ENCODE measurements around the gene RWDD3. TPM values are rescaled to one million over a fixed set of nuclear protein-coding genes. Genes with fewer than 3 reads are reported as not detected.

Gene RWDD3
- total and polyA plus RNA-seq, 2 of the 13 experiments (the other 11 are each of a cell fraction or from before 2014, with no cell fraction given), result 18.3 to 21.2 TPM

DNA sequence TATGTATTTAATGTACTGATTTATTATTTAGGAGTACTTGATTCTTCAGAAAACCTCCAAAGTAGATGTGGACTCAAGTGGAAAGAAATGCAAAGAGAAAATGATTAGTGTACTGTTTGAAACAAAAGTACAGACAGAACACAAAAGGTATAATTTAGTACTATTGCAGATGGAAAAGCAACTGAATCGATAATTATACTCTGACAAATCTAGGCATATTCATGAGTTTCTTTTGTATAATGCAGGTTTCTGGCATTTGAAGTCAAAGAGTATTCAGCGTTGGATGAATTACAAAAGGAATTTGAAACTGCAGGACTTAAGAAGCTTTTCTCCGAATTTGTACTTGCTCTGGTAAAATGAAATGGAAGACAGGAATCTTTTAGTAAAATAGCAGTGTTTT lies 12.5 kb downstream of the RWDD3 start:
- Histone ChIP-seq H3K27me3 (ENCODE audit: control insufficient read depth in 1 of 2, insufficient read depth in 2 of 2, low read length in 2 of 2) (no peaks in the 10 kb centered on the region), H2AFZ (ENCODE audit: low read length) (no peak overlapping the region), H3K27ac (ENCODE audit: extremely low read length, insufficient read depth, low read length) (no peak overlapping the region), H3K4me3 (replicated peaks in 1 of 3; ENCODE audit: insufficient read depth in 1 of 3, low read depth in 2 of 3, low read length in 3 of 3) (no peak overlapping the region), H3K9ac (ENCODE audit: insufficient read depth, low read depth, low read length) (no peak overlapping the region), H3K79me2 (ENCODE audit: insufficient read depth, low read length) (peaks cover 2% of the 10 kb centered on the region), H3K4me2 (ENCODE audit: low read depth, low read length) (no peak overlapping the region), H4K20me1 (ENCODE audit: insufficient read depth, low read length) (no peaks in the 10 kb centered on the region), H3K4me1 (ENCODE audit: insufficient read depth, low read length) (0 out of 2 replicates have a peak, but pooled peaks cover 3% of the 10 kb centered on the region), H3K36me3 (replicated peaks in 1 of 2; ENCODE audit: control insufficient read depth in 1 of 2, insufficient read depth in 2 of 2, low read length in 2 of 2) (peaks cover 1 to 17% of the 10 kb centered on the region in 2 experiments; a peak in 4 of 5 replicates), H3K9me3 (ENCODE audit: low read length) (peaks cover 4% of the 10 kb centered on the region)
- no TSS peak for BruUV-seq (replicated peaks)
- POLR2A ChIA-PET, result no interaction called here
- DNase-seq (ENCODE audit: low spot score) (no peak), ATAC-seq (no peak), FAIRE-seq (no peak)
- intact Hi-C loops (cut with micrococcal nuclease; ENCODE audit: unreplicated experiment), result no loop called here
- CTCF ChIA-PET (ENCODE audit: low intra/inter-chr PET ratio, low total read pairs), result no interaction called here
- WGBS (ENCODE audit: low lambda C conversion rate), result 96% methylated on average over 3 of the region's 3 CpGs
- in situ Hi-C loops (cut with HindIII; ENCODE audit: extremely low pct_ligation_motif_present, low pct_unique_long_range_greater_than_20kb), result loop anchor here (25.0 kb wide), 1 partner anchor 384 kb away; no protein-coding TSS in a partner anchor
- TF ChIP-seq CBX1 (IDR thresholded peaks at IDR 0.05; ENCODE audit: low read depth), result no peak
- TF ChIP-seq, protein P1, sequence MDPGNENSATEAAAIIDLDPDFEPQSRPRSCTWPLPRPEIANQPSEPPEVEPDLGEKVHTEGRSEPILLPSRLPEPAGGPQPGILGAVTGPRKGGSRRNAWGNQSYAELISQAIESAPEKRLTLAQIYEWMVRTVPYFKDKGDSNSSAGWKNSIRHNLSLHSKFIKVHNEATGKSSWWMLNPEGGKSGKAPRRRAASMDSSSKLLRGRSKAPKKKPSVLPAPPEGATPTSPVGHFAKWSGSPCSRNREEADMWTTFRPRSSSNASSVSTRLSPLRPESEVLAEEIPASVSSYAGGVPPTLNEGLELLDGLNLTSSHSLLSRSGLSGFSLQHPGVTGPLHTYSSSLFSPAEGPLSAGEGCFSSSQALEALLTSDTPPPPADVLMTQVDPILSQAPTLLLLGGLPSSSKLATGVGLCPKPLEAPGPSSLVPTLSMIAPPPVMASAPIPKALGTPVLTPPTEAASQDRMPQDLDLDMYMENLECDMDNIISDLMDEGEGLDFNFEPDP (CRISPR knock-in tag; conservative IDR thresholded peaks at IDR 0.05), result no peak
- no peak for TF ChIP-seq ZNF660 (CRISPR knock-in tag; IDR thresholded peaks at IDR 0.05; ENCODE audit: borderline replicate concordance, low read depth)
- TF ChIP-seq HOXA7 (CRISPR knock-in tag; IDR thresholded peaks at IDR 0.05), result no peak
- TF ChIP-seq ZKSCAN1 (IDR thresholded peaks at IDR 0.05; ENCODE audit: low read length), result no peak
- TF ChIP-seq SOX6 (IDR thresholded peaks at IDR 0.05), result no peak
- no peak for TF ChIP-seq SOX6 (CRISPR knock-in tag; IDR thresholded peaks at IDR 0.05)
- TF ChIP-seq GPN1 (CRISPR knock-in tag; IDR thresholded peaks at IDR 0.05; ENCODE audit: borderline replicate concordance), result no peak
- no peak for TF ChIP-seq SAFB2 (CRISPR knock-in tag; IDR thresholded peaks at IDR 0.05; ENCODE audit: borderline replicate concordance, low read depth)
- no peak for TF ChIP-seq ZNF562 (CRISPR knock-in tag; IDR thresholded peaks at IDR 0.05; ENCODE audit: borderline replicate concordance)
- TF ChIP-seq, protein P2, sequence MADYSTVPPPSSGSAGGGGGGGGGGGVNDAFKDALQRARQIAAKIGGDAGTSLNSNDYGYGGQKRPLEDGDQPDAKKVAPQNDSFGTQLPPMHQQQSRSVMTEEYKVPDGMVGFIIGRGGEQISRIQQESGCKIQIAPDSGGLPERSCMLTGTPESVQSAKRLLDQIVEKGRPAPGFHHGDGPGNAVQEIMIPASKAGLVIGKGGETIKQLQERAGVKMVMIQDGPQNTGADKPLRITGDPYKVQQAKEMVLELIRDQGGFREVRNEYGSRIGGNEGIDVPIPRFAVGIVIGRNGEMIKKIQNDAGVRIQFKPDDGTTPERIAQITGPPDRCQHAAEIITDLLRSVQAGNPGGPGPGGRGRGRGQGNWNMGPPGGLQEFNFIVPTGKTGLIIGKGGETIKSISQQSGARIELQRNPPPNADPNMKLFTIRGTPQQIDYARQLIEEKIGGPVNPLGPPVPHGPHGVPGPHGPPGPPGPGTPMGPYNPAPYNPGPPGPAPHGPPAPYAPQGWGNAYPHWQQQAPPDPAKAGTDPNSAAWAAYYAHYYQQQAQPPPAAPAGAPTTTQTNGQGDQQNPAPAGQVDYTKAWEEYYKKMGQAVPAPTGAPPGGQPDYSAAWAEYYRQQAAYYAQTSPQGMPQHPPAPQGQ (CRISPR knock-in tag; IDR thresholded peaks at IDR 0.05; ENCODE audit: borderline replicate concordance), result no peak
- TF ChIP-seq ZFP36L1 (CRISPR knock-in tag; IDR thresholded peaks at IDR 0.05), result no peak
- TF ChIP-seq JUN (CRISPR knock-in tag; IDR thresholded peaks at IDR 0.05), result no peak
- TF ChIP-seq, protein P3, sequence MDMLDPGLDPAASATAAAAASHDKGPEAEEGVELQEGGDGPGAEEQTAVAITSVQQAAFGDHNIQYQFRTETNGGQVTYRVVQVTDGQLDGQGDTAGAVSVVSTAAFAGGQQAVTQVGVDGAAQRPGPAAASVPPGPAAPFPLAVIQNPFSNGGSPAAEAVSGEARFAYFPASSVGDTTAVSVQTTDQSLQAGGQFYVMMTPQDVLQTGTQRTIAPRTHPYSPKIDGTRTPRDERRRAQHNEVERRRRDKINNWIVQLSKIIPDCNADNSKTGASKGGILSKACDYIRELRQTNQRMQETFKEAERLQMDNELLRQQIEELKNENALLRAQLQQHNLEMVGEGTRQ (IDR thresholded peaks at IDR 0.05; ENCODE audit: low read depth, low read length), result no peak
- TF ChIP-seq, protein P3 (CRISPR knock-in tag; IDR thresholded peaks at IDR 0.05; ENCODE audit: borderline replicate concordance), result no peak
- TF ChIP-seq ZNF20 (CRISPR knock-in tag; IDR thresholded peaks at IDR 0.05), result no peak
- no peak for TF ChIP-seq ZNF709 (CRISPR knock-in tag; IDR thresholded peaks at IDR 0.05)
- no peak for TF ChIP-seq ZNF251 (CRISPR knock-in tag; IDR thresholded peaks at IDR 0.05)
- TF ChIP-seq, protein P4, sequence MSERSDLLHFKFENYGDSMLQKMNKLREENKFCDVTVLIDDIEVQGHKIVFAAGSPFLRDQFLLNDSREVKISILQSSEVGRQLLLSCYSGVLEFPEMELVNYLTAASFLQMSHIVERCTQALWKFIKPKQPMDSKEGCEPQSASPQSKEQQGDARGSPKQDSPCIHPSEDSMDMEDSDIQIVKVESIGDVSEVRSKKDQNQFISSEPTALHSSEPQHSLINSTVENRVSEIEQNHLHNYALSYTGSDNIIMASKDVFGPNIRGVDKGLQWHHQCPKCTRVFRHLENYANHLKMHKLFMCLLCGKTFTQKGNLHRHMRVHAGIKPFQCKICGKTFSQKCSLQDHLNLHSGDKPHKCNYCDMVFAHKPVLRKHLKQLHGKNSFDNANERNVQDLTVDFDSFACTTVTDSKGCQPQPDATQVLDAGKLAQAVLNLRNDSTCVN (CRISPR knock-in tag; IDR thresholded peaks at IDR 0.05; ENCODE audit: borderline replicate concordance), result no peak

All from HepG2 (cell line).